Measurements from ENCODE around the gene PPDPF.

DNA sequence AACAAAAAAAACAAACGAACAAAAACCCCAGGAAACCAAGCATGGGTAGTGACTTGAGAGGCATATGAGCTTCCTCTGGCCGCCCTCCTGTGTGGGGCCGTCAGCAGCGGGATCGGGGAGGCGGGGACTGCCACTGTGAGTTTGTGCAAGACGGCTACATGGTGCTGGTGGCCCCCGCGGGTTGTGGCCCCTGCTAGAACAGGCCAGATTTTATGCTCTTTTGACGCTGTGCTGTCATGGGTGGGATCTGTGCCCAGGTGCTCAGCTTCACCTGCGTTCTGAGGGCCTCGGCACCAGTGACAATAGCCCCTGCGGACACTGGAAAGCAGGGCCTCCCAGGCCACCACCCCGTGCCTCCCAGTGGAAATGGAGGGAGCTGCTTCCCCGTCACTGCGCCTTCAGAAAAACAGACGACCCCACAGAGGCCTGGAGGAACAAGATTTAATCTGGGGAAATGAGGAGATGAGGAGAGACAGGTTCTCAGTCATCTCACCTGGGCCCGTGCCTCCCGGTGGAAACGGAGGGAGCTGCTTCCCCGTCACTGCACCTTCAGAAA, 43.4 kb upstream of the PPDPF start:
- TF ChIP-seq, protein P1, sequence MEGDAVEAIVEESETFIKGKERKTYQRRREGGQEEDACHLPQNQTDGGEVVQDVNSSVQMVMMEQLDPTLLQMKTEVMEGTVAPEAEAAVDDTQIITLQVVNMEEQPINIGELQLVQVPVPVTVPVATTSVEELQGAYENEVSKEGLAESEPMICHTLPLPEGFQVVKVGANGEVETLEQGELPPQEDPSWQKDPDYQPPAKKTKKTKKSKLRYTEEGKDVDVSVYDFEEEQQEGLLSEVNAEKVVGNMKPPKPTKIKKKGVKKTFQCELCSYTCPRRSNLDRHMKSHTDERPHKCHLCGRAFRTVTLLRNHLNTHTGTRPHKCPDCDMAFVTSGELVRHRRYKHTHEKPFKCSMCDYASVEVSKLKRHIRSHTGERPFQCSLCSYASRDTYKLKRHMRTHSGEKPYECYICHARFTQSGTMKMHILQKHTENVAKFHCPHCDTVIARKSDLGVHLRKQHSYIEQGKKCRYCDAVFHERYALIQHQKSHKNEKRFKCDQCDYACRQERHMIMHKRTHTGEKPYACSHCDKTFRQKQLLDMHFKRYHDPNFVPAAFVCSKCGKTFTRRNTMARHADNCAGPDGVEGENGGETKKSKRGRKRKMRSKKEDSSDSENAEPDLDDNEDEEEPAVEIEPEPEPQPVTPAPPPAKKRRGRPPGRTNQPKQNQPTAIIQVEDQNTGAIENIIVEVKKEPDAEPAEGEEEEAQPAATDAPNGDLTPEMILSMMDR (conservative IDR thresholded peaks at IDR 0.05; ENCODE audit: low read depth, low read length), result no peak
- no peak for TF ChIP-seq EZH2phosphoT487 (IDR thresholded peaks at IDR 0.05; ENCODE audit: borderline replicate concordance, low read length)
